GM18870 (cell line): Measurements from ENCODE around the gene ABCF1.
"Not testable (repeated sequence)": the region's sequence is repeated elsewhere in the genome, so short reads cannot be mapped to it uniquely, and the experiment has no call there.

ENCODE experiments used
- ATAC-seq: cut with Tn5 transposase; IDR thresholded peaks from one replicate; pipeline ENCODE4 v1.9.1; 2021; ENCODE audit warnings: moderate library complexity; ENCODE audit not compliant: unreplicated experiment

ABCF1 gene

GRCh38 chr6:30571075-30571761 lies at the start of gene ABCF1:
TSS of gene ABCF1 (plus strand) at chr6:30571442. CDS start at chr6:30571488, 46 bp downstream.
- ATAC-seq = peak; percentile 78

- not testable (repeated sequence) for ATAC-seq
Measured at GRCh38 chr6:30521952-30522351, 49.3 kb upstream of the ABCF1 start.

- ATAC-seq = not testable (repeated sequence)
Measured at GRCh38 chr6:30526444-30526843, 44.8 kb upstream of the ABCF1 start.

GRCh38 chr6:30529349-30529875 lies 41.8 kb upstream of the ABCF1 start:
- not testable (repeated sequence) for ATAC-seq

GRCh38 chr6:30530014-30530413 lies 41.2 kb upstream of the ABCF1 start:
- no peak for ATAC-seq

- no peak for ATAC-seq
Measured at GRCh38 chr6:30533460-30534294, 37.6 kb upstream of the ABCF1 start.

- no peak for ATAC-seq
Measured at GRCh38 chr6:30537931-30538330, 33.3 kb upstream of the ABCF1 start.

- peak; percentile 66 for ATAC-seq
Measured at GRCh38 chr6:30541515-30542403, 29.5 kb upstream of the ABCF1 start.

GRCh38 chr6:30542404-30542725 lies 28.9 kb upstream of the ABCF1 start:
- ATAC-seq = no peak

- ATAC-seq = no peak
Measured at GRCh38 chr6:30542915-30543314, 28.3 kb upstream of the ABCF1 start.

GRCh38 chr6:30543821-30544220 lies 27.4 kb upstream of the ABCF1 start:
- no peak for ATAC-seq

- no peak for ATAC-seq
Measured at GRCh38 chr6:30544666-30545272, 26.5 kb upstream of the ABCF1 start.

- ATAC-seq = no peak
Measured at GRCh38 chr6:30547454-30547853, 23.8 kb upstream of the ABCF1 start.

- no peak for ATAC-seq
Measured at GRCh38 chr6:30548375-30548774, 22.9 kb upstream of the ABCF1 start.

- ATAC-seq = no peak
Measured at GRCh38 chr6:30554404-30554803, 16.8 kb upstream of the ABCF1 start.

GRCh38 chr6:30554962-30555815 lies 16.1 kb upstream of the ABCF1 start:
- ATAC-seq = no peak

- no peak for ATAC-seq
Measured at GRCh38 chr6:30555816-30556065, 15.5 kb upstream of the ABCF1 start.

- ATAC-seq = peak; percentile 61
Measured at GRCh38 chr6:30556066-30556905, 15.0 kb upstream of the ABCF1 start, which contains the start of gene GNL1. TSS of gene GNL1 (minus strand) at chr6:30556489. CDS start at chr6:30556203, 286 bp downstream.
